Mesenchymal stem cell (in vitro differentiated cells and primary cell): ENCODE results near the gene FUBP3.

Source experiments
- DNase-seq: peaks from one replicate; pipeline ENCODE4 v3.0.0-alpha.2; 2013
- H2AFZ ChIP-seq: one replicate; pipeline ENCODE4 v1.6.1; 2013; ENCODE audit warnings: low read depth, mild to moderate bottlenecking, control low read depth, inconsistent platforms, low read length, moderate library complexity
- H2AK5ac ChIP-seq: 2 replicates; pipeline ENCODE4 v1.6.1; 2013; ENCODE audit warnings: low read length, moderate library complexity, mild to moderate bottlenecking, inconsistent platforms; ENCODE audit not compliant: severe bottlenecking
- H2BK120ac ChIP-seq: one replicate; pipeline ENCODE4 v1.6.1; 2013; ENCODE audit warnings: low read depth, mild to moderate bottlenecking, inconsistent platforms, low read length, moderate library complexity
- H2BK12ac ChIP-seq, 2 experiments: one replicate each; pipeline ENCODE4 v1.6.1; 2013; ENCODE audit warnings: inconsistent platforms in 2 of 2, low read length in 2 of 2, mild to moderate bottlenecking in 2 of 2, moderate library complexity in 2 of 2, control low read depth in 1 of 2
- H2BK15ac ChIP-seq: one replicate; pipeline ENCODE4 v1.6.1; 2013; ENCODE audit warnings: mild to moderate bottlenecking, low read depth, inconsistent platforms; ENCODE audit not compliant: poor library complexity, severe bottlenecking
- H2BK5ac ChIP-seq: 2 replicates; pipeline ENCODE4 v1.6.1; 2013; ENCODE audit warnings: low read depth, mild to moderate bottlenecking, low read length, control low read depth, inconsistent platforms; ENCODE audit not compliant: poor library complexity, severe bottlenecking
- H3K14ac ChIP-seq, 2 experiments: one replicate each; pipeline ENCODE4 v1.6.1; 2013; ENCODE audit warnings: inconsistent platforms in 2 of 2, low read length in 2 of 2, control low read depth in 1 of 2, mild to moderate bottlenecking in 1 of 2, moderate library complexity in 1 of 2
- H3K18ac ChIP-seq, 2 experiments: one replicate each; pipeline ENCODE4 v1.6.1; 2013; ENCODE audit warnings: inconsistent platforms in 2 of 2, low read length in 2 of 2, control low read depth in 1 of 2, low read depth in 1 of 2, mild to moderate bottlenecking in 1 of 2
- H3K23ac ChIP-seq, 2 experiments: one replicate each; pipeline ENCODE4 v1.6.1; 2013; ENCODE audit warnings: inconsistent platforms in 2 of 2, low read length in 2 of 2, mild to moderate bottlenecking in 2 of 2, moderate library complexity in 2 of 2, control low read depth in 1 of 2
- H3K27ac ChIP-seq: 2 replicates; pipeline ENCODE4 v1.5.1; 2013; ENCODE audit warnings: mild to moderate bottlenecking, moderate library complexity, low read length, control low read depth, inconsistent platforms; ENCODE audit not compliant: poor library complexity, severe bottlenecking
- H3K27me3 ChIP-seq, 2 experiments: 2 replicates each; pipeline versions ENCODE4 v1.6.1 to v1.7.0; 2013; ENCODE audit warnings: low read length in 2 of 2, mild to moderate bottlenecking in 2 of 2, moderate library complexity in 2 of 2, control low read depth in 1 of 2, inconsistent platforms in 1 of 2; ENCODE audit not compliant: control insufficient read depth in 1 of 2, insufficient read depth in 1 of 2
- H3K36me3 ChIP-seq, 2 experiments: 2 replicates each; pipeline versions ENCODE4 v1.6.1 to v1.7.0; 2013; ENCODE audit warnings: low read length in 2 of 2, control low read depth in 1 of 2, inconsistent platforms in 1 of 2, low read depth in 1 of 2, mild to moderate bottlenecking in 1 of 2; ENCODE audit not compliant: insufficient read depth in 2 of 2, control insufficient read depth in 1 of 2
- H3K4ac ChIP-seq, 2 experiments: one replicate each; pipeline ENCODE4 v1.6.1; 2013; ENCODE audit warnings: inconsistent platforms in 2 of 2, low read length in 2 of 2, mild to moderate bottlenecking in 2 of 2, moderate library complexity in 2 of 2, control low read depth in 1 of 2, low read depth in 1 of 2
- H3K4me1 ChIP-seq: 2 replicates; pipeline ENCODE4 v1.6.1; 2013; ENCODE audit warnings: low read depth, low read length, control low read depth; ENCODE audit not compliant: control insufficient read depth, insufficient read depth
- H3K4me2 ChIP-seq: 2 replicates; pipeline ENCODE4 v1.6.1; 2013; ENCODE audit warnings: low read length, mild to moderate bottlenecking, inconsistent platforms; ENCODE audit not compliant: poor library complexity, severe bottlenecking
- H3K4me3 ChIP-seq, 2 experiments: 2 replicates each; pipeline versions ENCODE4 v1.5.1 to v1.7.0; 2013; ENCODE audit warnings: low read length in 2 of 2, mild to moderate bottlenecking in 2 of 2, control low read depth in 1 of 2, low read depth in 1 of 2; ENCODE audit not compliant: insufficient read depth in 1 of 2
- H3K79me1 ChIP-seq: replicated peaks from 2 replicates; pipeline ENCODE4 v1.6.1; 2013; ENCODE audit warnings: mild to moderate bottlenecking, control low read depth, low read length, inconsistent platforms; ENCODE audit not compliant: poor library complexity, severe bottlenecking
- H3K9ac ChIP-seq: 2 replicates; pipeline ENCODE4 v1.7.0; 2013; ENCODE audit warnings: mild to moderate bottlenecking, low read length, moderate library complexity
- H3K9me3 ChIP-seq: 2 replicates; pipeline ENCODE4 v1.7.0; 2013; ENCODE audit warnings: mild to moderate bottlenecking, low read length; ENCODE audit not compliant: control insufficient read depth
- H4K8ac ChIP-seq: one replicate; pipeline ENCODE4 v1.6.1; 2013; ENCODE audit warnings: inconsistent platforms, mild to moderate bottlenecking, low read length, moderate library complexity
- H4K91ac ChIP-seq: one replicate; pipeline ENCODE4 v1.6.1; 2013; ENCODE audit warnings: mild to moderate bottlenecking, low read length, inconsistent platforms
- WGBS: methylation state at CpG from one replicate; pipeline ENCODE4 v1.1.7; 2013; ENCODE audit warnings: mixed read lengths; 5-methylcytosine and 5-hydroxymethylcytosine counted together

FUBP3 gene

GRCh38 chr9:130629443-130630070, 50.2 kb downstream of the FUBP3 start:
- Histone ChIP-seq H2BK15ac (no peak overlapping the region), H3K4me1 (peaks cover 1% of the 10 kb centered on the region), H3K4me2 (no peak overlapping the region), H3K27me3 (no peaks in the 10 kb centered on the region), H2BK5ac (no peak overlapping the region), H2AK5ac (no peak overlapping the region), H4K8ac (no peak overlapping the region), H2BK120ac (no peak overlapping the region), H3K18ac (no peak overlapping the region), H3K4ac (no peak overlapping the region), H2BK12ac (no peak overlapping the region), H3K4me3 (no peak overlapping the region), H3K27ac (no peak overlapping the region), H3K23ac (no peak overlapping the region), H3K9me3 (no peaks in the 10 kb centered on the region), H4K91ac (no peak overlapping the region), H3K9ac (no peak overlapping the region), H3K79me1 (peaks cover 47% of the 10 kb centered on the region), H3K36me3 (peaks cover 91 to 97% of the 10 kb centered on the region in 2 experiments), H2AFZ (no peak overlapping the region), H3K14ac (no peak overlapping the region)
- DNase-seq = no peak
- 97% methylated on average over 13 of the region's 13 CpGs for WGBS

- peaks cover 91 to 97% of the 10 kb centered on the region in 2 experiments for H3K36me3 ChIP-seq
- no peak overlapping the region for H3K27ac ChIP-seq
- H3K4ac ChIP-seq = no peak overlapping the region
- H3K4me2 ChIP-seq = no peak overlapping the region
- no peak overlapping the region for H4K8ac ChIP-seq
- no peaks in the 10 kb centered on the region for H3K9me3 ChIP-seq
- no peak overlapping the region for H4K91ac ChIP-seq
- no peak overlapping the region for H3K9ac ChIP-seq
- 91% methylated on average over 4 of the region's 4 CpGs for WGBS
- no peak overlapping the region for H2AK5ac ChIP-seq
- H2AFZ ChIP-seq = no peak overlapping the region
- no peak overlapping the region for H3K18ac ChIP-seq
- no peak overlapping the region for H2BK15ac ChIP-seq
- no peak overlapping the region for H3K4me3 ChIP-seq
- no peak overlapping the region for H2BK12ac ChIP-seq
- H2BK120ac ChIP-seq = no peak overlapping the region
- no peak overlapping the region for H2BK5ac ChIP-seq
- H3K23ac ChIP-seq = no peak overlapping the region
- H3K79me1 ChIP-seq = peaks cover 51% of the 10 kb centered on the region
- peaks cover 1% of the 10 kb centered on the region for H3K4me1 ChIP-seq
- no peak overlapping the region for H3K14ac ChIP-seq
- no peaks in the 10 kb centered on the region for H3K27me3 ChIP-seq
- no peak for DNase-seq
These were observed 50.7 kb downstream of the FUBP3 start for GRCh38 chr9:130630071-130630450.

- Histone ChIP-seq H3K18ac (no peak overlapping the region), H3K14ac (no peak overlapping the region), H4K91ac (no peak overlapping the region), H3K4me1 (no peaks in the 10 kb centered on the region), H4K8ac (no peak overlapping the region), H3K4ac (no peak overlapping the region), H3K36me3 (peaks cover 94 to 95% of the 10 kb centered on the region in 2 experiments), H2AFZ (no peak overlapping the region), H2AK5ac (no peak overlapping the region), H3K27me3 (no peaks in the 10 kb centered on the region), H2BK15ac (no peak overlapping the region), H3K9ac (no peak overlapping the region), H2BK120ac (no peak overlapping the region), H3K23ac (no peak overlapping the region), H3K4me2 (no peak overlapping the region), H3K79me1 (peaks cover 51% of the 10 kb centered on the region), H2BK5ac (no peak overlapping the region), H2BK12ac (no peak overlapping the region), H3K4me3 (no peak overlapping the region), H3K9me3 (no peaks in the 10 kb centered on the region), H3K27ac (no peak overlapping the region)
- 97% methylated on average over 27 of the region's 27 CpGs for WGBS
- DNase-seq = no peak
These were observed 51.3 kb downstream of the FUBP3 start for GRCh38 chr9:130630506-130631330.

GRCh38 chr9:130631331-130632080, 52.1 kb downstream of the FUBP3 start:
- WGBS = 95% methylated on average over 21 of the region's 22 CpGs
- Histone ChIP-seq H3K9me3 (no peaks in the 10 kb centered on the region), H3K79me1 (peaks cover 45% of the 10 kb centered on the region), H3K4me3 (no peak overlapping the region), H2AK5ac (no peak overlapping the region), H3K9ac (no peak overlapping the region), H3K23ac (no peak overlapping the region), H3K4me2 (no peak overlapping the region), H2BK5ac (no peak overlapping the region), H4K91ac (no peak overlapping the region), H2BK120ac (no peak overlapping the region), H3K18ac (no peak overlapping the region), H3K4me1 (no peaks in the 10 kb centered on the region), H3K27ac (no peak overlapping the region), H3K27me3 (no peaks in the 10 kb centered on the region), H3K36me3 (peaks cover 94 to 95% of the 10 kb centered on the region in 2 experiments), H2BK12ac (no peak overlapping the region), H3K4ac (no peak overlapping the region), H3K14ac (no peak overlapping the region), H4K8ac (no peak overlapping the region), H2AFZ (no peak overlapping the region), H2BK15ac (no peak overlapping the region)
- no peak for DNase-seq
